Measurements from ENCODE around the gene ADAD2.

DNA sequence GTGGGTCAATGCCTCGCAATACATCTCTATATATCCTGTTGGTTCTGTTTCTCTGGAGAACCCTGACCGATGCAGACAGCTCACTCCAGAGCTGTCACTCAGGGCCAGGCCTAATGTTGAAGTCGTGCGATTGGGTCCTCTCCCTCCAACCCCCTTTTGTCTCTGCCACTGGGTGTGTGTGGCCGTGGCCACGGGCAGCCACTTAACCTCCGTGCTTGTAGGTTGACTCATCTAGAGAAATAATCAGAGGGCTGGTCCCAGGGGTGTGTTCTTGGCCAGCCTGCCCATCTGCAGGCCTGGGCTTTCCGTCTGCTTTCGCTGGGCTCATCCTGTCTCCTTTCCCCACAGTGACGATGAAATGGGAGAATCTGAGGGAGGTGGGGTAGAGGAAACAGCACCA is 7.4 kb downstream of the ADAD2 start:
- TF ChIP-seq, protein P1, sequence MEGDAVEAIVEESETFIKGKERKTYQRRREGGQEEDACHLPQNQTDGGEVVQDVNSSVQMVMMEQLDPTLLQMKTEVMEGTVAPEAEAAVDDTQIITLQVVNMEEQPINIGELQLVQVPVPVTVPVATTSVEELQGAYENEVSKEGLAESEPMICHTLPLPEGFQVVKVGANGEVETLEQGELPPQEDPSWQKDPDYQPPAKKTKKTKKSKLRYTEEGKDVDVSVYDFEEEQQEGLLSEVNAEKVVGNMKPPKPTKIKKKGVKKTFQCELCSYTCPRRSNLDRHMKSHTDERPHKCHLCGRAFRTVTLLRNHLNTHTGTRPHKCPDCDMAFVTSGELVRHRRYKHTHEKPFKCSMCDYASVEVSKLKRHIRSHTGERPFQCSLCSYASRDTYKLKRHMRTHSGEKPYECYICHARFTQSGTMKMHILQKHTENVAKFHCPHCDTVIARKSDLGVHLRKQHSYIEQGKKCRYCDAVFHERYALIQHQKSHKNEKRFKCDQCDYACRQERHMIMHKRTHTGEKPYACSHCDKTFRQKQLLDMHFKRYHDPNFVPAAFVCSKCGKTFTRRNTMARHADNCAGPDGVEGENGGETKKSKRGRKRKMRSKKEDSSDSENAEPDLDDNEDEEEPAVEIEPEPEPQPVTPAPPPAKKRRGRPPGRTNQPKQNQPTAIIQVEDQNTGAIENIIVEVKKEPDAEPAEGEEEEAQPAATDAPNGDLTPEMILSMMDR (IDR thresholded peaks at IDR 0.05) = no peak
- TF ChIP-seq EZH2phosphoT487 (IDR thresholded peaks at IDR 0.05) (no peak), EZH2 (IDR thresholded peaks at IDR 0.05) (no peak)
